ENCODE data around the gene IL34.

The IL34 gene

DNA sequence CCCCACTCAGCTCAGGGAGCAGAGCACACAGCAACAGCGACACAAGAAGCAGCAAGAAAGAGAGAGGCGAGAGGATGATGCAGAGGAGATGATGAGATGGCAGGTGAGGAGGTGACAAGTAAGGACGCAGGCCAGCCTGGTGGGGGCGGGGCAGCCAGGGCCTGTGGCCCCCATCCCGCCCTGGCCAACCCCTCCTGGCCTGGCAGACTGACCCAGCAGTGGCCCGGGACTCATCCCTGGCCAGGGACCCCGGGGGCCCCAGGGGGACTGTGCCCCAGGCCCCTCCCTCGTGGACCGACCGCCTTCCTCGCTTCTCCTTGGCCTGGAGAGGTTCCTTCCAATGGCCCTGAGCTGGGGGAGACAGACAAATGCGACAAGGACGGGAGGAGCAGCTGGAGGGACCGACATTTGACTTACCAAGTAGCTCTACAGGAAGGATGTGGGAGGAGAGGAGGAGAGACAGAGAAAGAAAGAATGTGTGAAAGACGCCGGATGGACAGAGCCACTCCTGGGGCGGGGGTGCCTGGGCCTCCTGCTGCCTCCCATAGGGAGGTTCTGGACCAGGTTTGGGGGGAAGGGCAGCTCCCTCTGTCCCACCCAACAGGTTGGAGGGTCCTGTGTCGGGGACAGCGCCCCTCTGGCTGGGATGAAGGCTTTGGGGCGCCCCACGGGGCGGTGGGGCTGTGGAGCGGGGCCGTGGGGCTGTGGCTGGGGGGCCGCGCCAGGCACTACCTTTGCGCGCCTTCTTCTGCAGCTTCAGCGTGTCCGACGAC is 32.7 kb downstream of the IL34 start:
- no peak for DNase-seq

DNA sequence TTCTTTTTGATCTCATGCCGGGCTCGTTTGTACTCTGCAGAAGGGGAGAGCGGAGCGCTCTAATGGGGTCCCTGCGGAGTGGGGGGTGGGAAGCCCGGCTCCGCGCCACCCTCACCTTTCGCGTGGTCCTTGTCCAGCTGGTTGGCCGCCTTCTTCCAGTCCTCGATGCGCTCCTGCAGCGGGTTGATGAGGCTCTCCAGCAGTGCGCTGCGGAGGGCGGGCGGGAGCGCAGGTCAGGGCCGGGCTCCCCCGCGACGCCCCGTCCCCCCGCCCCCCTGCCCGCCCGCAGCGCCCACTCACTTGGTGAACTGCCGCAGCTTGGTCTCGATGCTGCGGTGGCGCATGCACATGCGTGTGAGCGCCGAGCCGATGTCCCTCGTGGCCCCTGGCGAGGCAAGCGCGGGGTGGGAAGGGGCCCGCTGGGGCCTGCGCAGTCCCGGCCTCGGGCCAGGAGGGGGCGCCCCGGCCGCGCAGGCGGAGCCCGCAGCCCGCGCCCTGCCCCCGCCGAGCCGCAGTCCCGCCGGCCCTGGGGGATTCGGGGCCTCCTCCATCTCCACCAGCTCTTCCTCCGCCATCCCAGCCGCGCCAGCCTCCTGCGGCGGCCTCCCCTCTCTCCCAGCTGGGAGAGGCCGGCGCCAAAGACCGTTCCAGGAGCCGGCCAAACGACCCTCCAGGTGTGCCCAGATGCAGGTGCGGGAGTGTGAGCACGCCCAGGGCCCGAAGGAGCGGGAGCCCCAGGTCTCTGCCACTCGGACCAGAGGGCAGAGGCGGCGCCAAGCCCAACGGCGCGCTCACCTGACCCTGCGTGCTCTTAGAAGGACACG is 33.5 kb downstream of the IL34 start:
- DNase-seq = no peak

DNA sequence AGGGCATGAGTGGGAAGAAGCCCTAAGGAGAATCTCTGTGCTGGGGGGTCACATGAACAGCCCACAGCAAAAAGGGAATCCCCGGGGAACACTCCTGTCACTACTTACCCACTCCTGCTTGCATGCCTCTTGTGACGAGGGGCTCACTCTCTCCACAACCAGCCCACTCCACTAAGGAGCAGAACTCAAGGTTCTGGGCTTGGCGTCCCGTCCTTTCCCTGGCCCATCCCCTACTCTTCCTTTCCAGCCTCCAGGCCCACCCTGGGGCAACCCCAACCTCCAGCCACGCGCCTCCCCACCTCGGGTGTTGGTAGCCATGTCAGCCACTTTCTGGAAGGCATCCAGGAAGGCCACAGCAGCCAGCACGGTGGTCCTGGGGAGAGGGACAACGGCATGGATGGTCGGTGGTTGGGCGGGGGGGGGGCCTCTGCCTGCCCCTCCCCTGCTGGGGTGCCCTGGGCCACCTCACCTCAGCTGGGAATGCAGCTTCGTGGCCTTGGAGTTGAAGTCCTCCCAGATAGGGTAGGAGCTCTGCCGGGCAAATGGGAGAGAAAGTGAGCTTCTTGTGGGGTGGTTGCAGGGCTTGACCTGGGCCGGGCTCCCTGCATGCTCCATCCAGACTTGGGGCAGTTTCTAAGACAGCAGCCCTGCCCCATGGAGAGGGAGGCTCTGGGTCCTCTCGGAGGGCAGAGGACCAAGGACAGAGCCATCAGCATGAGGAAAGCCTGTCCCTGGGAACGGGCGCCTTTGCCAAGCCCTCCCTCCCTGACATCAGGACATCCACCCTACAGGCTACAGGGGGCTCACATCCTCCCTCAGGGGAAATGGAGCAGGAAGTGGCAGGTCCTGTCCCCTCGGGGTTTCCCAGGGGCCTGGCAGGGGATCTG is 34.4 kb downstream of the IL34 start:
- no peak for DNase-seq

DNA sequence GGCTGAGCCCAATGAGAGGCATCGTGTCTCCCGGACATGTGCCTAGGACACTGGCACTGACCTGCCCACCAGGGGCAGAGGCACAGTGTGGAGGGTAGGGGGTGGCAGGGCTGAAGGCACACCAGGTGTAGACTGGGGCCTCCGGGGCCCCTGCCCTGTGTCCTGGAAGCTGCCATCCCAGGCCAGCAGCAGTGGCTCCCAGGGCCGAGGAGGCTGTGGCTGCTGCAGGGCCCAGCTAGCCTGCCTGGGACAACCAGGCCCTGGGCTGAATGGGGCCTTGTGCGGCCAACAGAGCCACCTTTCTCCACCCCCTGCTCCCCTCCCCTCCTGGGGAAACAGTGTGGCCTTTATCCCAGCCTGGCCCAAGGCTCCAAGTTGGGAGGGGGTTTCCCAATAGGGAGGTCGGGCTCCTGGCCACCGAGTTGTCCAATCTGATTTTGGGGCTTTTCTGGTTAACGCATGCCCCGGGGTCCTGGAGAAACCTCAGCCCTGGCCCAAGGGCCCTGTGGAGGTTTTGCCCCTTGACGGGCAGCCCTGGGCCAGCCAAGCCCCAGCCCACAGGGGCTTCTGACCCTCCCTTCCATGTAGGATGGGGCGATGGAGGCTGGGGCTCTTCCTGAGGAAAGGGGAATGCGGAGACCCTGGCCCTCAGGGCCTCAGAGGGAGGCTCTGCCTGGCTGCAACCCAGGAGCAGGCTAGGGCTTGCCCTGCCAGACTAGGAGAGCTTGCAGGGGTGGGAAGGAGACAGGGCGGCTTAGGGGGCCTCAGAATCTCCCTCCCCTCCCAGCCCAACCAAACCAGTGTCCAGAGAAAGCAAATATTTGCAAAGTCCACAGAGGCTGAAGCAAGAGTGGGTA is 35.3 kb downstream of the IL34 start:
- DNase-seq = no peak

DNA sequence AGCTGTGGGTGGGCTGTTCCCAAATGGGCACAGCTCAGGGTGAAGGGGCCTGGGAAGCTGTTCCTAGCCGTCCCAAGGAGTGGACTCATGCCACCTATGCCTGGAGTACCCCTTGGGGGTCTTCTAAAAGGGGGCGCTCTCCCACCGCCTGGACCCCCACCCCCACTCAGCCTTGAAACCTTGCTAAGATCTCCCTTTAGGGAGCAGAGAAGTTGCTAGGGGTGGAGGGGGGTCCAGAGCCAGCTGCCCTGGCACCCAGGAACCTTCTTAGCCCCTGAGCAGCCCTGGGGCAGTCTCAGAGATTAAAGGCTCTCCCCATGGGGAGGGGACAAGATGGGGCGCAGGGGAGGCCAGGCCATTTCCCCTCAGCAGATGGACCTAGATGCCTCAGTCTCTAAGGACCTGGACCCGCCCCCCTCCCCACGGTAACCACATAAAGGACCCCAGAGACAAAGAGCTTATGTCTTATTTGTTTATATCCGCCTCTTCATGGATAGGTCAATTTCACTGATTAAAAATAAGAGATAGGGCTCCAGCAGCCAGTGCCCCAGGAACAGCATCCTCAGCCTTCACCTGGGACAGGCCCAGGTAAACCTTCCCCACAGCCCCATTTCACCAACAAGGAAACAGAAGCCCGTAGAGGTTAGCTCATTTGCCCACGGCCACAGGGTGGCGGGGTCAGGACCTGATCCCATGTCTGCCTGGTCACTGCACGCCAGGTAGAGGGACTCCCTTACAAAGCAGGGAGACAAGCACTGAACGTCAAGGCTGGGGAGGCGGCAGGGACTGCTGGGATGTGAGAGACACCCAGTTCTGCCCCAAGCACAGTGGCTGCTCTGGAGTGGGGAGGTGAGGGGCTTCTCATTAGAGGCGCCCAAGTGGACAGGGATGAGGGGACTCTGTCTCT is 36.1 kb downstream of the IL34 start:
- DNase-seq = no peak

DNA sequence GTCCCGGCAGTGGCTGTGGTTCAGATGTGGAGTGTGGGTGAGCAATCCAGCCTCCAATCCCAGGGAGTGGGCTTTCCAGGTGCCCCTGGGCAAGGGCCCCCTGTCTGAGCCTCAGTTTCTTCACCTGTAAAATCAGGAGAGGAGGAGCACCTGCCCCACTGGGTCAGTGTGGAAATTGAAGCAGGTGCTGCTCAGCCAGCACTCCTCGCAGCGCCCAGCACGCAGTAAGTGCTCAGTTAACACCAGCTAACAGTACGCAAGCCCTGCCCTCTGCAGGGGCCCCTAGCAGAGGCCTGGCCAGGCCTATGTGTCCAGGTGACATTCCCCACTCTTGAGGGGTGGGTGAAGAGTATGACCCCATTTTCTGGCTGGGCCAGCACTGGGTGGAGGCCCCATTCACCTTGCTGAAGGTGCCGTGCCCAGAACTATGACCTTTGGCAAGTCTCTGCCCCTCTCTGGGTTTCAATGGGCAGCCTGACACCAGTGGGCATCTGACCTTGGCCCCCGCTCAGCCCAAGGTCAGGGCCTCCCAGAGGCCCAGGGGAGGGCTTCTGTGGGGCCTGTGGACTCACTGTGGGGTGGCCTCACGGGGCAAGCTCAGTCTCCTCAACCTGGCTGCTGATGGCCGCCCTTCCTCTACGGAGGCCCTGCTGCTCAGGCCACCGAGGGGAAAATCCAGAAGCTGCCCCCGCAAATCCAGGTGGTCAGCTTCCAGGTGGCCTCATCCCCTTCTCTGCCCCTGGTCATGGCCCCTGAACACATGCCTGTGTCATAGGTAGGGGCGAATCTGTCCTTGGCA is 37.0 kb downstream of the IL34 start:
- DNase-seq = no peak

DNA sequence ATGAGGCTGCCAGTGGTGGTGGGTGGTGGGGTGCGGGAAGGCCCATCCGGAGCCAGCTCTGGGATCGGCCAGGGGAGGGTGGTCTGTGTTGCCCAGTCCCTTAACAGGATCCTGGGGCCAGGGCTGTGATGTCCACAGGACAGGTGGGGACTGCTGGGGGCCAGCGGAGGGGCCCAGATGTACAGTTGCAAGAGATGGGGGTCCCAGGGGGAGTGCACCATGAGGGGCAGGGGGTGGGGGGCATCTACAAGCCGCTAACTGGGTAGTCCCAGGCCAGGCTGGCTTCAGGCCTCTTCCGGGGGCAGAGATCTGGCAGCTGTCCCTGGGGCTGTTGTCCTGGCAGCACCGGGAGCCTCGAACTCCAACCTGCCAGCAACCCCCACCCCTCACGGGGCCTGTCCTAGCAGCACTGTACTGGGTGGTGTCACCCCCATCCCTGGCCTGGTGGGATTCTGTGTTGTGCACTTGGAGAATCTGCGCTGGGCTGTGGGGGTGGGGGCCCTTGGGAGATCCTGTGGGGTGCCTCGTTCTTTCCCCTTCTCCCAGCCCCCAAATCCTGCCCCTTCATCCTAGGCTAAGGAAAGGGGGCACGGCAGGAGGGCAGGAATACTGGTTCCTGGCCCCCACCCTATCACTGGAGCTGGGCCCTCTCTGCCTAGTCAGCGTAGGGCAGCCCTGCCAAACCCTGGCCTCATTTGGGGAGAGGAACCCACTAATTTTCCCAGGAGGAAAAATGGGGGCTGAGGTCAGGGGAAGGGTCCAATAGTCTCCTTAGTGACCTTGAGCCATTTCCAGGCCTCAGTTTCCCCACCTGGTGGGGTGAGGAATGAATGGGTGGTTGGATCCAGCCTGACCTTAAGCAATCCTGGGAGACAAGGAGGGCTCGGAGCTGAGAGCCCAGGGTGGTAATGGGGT is 38.0 kb downstream of the IL34 start:
- DNase-seq = no peak

DNA sequence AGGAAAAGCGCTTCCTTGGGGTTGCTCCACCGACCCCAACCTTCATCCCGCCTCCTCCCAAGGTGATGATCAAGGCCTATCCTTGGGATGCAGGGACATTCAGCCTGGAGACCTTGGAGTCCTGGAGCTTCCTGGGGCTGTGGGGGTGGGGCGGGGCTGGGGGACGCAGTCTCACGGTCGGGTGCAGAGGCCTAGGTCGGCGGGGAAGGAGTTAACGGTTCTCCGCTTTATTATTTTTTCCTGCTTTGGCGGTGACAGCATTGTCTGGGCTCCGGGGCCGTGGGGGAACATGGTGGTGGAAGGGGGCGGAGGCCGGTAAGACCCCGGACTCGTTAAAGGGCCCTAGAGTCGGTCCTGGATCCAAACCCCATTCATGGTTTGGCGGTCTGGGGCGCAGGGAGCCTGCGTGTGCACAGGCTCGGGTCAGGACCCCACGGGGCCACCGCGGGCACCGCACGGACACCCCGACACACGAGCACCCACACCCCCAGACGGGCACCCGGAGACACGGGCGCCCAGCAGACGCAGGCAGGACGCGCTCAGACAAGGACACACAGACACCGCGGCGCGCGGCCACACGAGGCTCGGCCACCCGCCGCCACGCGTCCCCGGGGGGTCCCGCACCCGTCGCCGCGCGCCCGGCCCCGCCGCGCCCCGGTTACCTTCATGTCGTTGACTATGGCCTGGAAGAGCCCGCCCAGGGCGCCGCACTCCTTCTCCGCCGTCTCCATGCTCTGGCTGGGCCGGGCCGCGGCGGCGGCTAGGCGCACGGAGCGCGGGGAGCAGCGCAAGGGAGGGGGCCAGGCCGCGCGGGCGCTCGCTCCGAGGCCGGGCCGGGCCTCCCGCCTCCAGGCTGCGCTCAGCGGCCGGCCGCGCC is 38.9 kb downstream of the IL34 start:
- no peak for DNase-seq

DNA sequence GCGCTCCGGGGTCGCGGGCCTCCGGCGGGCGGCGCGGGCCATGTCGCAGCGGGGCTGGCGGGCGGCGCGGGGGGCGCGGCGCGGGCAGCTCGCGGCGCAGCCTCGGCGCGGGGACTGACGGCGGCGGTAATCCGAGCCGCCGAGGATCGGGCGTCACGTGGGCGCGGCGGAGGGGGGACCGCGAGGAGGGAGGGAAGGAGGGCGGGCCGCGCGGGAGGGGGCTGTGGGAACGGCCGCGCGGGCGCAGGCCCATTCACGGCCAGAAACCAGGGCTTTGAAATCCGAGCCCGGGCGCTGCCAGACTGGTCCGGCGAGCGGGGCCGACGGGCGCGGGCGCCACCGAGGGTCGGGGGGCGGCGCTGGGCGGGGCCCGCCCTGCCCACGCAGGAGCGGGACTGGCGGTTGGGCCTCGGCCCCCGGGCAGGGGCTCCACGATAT is 39.6 kb downstream of the IL34 start, which contains the start of gene MTSS2:
Gene MTSS2, minus strand, starts transcription at position 116 of the 438 bp plus-strand sequence. CDS start 262 bp downstream, outside the sequence.
- peak; percentile 16 for DNase-seq

DNA sequence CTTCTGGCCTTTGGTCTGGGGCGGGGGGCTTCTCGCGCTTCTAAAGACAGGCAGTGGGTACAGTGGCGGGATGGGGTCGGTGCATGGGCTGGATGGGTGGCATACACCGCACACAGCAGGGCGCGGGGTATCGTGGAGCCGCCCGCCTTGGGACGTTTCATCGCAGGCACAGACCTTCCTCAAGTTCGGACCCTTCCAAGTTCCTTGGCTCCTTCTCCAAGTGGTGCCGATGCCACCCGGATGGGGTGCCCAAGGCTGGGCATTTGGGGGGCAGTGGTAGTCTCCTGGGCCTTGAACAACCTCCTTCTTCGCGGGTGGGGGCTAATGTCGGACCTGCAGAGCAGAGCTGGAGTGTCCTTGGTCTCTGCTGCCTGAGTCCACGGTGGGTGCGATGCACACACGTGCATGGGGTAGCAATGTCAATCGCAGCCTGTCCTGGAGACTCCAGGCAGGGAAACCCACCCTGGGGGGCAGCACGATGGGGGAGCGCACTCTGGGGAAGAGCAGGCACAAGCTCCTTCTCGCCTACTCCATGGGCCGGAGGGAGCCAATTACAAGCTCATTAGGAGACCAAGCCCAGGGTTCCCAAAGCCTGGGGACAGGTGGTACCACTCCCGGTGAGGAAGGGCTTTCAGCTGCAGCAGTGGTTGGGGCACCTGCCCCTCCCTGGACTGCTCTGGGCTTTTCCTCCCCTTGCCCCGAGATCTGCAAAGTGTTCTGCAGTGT is 40.2 kb downstream of the IL34 start:
- no peak for DNase-seq

DNA sequence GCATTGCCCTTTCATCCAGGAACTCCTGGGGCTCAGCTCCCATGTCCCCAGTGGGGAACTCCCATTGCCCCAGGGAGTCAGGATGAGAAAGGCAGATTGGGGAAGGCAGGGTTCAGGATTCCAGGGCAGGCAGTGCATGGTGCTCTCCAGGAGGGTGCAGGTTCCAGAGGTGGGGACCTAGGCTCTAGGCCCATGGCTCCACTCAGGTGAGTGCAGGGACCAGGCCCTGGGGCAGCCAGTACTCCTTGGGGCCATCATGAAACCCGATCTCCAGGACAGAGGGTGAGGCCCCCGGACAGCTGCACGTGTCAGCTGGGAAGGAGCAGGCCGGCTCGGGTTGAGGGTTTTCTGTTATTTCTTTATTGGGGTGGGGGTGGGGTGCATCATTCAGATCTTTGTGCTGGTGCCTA is 40.7 kb downstream of the IL34 start:
- no peak for DNase-seq

DNA sequence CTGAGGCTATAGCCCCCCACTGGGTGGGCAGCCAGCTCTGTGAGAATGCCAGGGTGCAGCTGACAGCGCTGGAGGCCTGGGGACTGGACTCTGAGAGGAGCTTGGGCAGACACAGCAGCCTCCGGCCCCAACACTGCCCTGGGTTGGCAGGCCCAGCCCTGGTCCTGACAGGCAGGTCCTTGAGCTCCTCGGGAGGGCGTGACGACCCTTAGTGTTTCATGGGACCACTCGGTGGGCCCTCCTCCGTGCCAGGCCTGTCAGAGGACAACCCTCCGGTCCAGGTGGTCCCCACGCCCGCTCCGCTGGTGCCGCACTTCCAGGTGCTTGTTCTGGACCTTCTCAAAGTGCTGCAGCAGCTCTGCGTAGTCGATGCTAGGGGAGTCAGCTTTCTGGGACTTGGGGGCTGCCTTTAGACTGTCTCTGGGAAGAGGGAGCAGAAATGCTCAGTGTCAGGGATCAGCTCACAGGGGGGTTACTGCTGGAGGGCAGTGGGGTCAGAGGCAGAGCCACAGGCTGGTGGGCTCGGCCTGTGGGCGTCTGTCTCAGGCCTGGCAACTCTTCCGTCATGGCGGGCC is 41.4 kb downstream of the IL34 start:
- no peak for DNase-seq

DNA sequence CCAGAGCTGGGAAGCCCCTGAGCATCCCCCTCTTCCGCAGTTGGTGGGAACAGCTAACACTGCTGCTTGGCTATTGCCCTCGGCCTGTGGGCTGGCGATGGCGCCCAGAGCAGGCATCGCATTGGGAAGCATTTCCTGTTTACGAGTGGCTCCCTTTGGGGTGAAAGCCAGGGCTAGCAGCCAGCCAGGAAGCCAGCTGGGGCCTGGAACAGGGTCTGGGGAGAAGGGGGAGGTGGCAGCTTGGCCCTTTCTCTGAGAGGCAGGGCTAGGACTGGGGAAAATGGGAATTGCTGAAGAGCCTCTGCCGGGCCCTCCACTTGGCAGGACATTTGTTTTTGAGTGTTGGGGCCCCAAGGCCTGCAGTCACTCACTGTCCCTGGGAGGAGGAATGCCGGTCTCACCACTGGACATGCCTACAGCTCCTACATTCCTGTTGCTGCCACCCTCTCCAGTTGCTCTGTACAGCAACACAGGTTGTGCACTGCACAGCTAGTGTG is 41.9 kb downstream of the IL34 start:
- DNase-seq = no peak

DNA sequence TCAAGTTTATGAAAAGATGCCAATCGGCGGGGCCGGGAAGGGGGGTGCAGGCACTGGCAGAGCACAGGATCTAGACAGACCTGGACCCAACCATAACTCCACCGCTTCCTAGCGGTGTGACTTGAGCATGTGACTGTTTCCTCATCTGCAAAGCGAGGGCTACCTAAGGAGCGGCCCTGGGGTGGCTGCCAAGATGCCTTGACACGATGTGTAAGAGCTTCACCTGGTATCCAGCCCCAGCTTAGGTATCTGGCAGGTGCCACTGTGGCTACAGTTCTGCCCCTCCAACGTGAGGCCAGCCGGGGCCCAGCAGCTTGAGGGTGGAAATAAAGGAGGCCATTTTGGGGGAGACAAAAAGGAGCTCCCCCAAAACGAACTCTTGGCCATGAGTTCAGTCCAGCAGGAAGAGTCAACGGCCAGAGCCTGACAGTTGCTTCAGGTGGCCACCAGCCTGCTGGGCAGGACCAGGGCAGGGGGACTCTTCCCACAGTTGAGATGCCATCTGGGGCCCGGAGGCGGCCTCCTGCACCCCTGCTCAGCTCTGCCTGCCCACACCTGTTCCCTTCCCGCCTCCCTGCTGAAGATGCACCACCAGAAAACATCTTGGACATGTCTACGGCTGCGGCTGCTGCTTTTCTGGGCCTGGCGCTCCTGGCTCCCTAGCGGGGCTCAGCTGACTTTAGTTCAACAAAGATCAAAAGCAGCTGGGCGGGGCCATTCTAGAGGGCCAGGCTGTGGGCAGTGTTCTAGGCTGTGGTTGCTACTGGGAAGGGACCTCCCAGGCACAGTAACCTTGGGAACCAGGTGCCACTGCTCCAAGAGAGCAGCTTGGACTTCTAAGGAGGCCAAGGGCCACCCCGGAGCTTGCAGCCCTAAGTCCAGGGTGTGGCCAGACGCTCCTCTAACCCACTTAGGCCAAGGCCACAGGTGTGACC is 42.9 kb downstream of the IL34 start:
- no peak for DNase-seq
